HG02938 (cell line): ENCODE results near the gene GPRC5C.
"Not testable (repeated sequence)": the region's sequence is repeated elsewhere in the genome, so short reads cannot be mapped to it uniquely, and the experiment has no call there.

Source experiments
- ATAC-seq: cut with Tn5 transposase; IDR thresholded peaks from one replicate; pipeline ENCODE4 v1.9.1; 2021; ENCODE audit warnings: mild to moderate bottlenecking, moderate library complexity; ENCODE audit not compliant: unreplicated experiment

The GPRC5C gene

GRCh38 chr17:74467221-74467951, 35.5 kb downstream of the GPRC5C start:
- ATAC-seq = peak; percentile 66

GRCh38 chr17:74471341-74471740, 39.5 kb downstream of the GPRC5C start:
- ATAC-seq = no peak

GRCh38 chr17:74472890-74473289, 41.0 kb downstream of the GPRC5C start:
- no peak for ATAC-seq

- ATAC-seq = no peak
Observed at GRCh38 chr17:74473294-74473693, 41.4 kb downstream of the GPRC5C start.

- no peak for ATAC-seq
Observed at GRCh38 chr17:74474043-74474792, 42.3 kb downstream of the GPRC5C start.

GRCh38 chr17:74475189-74475588, 43.3 kb downstream of the GPRC5C start:
- no peak for ATAC-seq

GRCh38 chr17:74477411-74477810, 45.5 kb downstream of the GPRC5C start:
- no peak for ATAC-seq

GRCh38 chr17:74478420-74479100, 46.7 kb downstream of the GPRC5C start:
- ATAC-seq = no peak

- no peak for ATAC-seq
Observed at GRCh38 chr17:74480290-74480689, 48.4 kb downstream of the GPRC5C start.

- no peak for ATAC-seq
Observed at GRCh38 chr17:74481621-74482020, 49.7 kb downstream of the GPRC5C start.

- no peak for ATAC-seq
Observed at GRCh38 chr17:74484066-74484465, 52.2 kb downstream of the GPRC5C start.

GRCh38 chr17:74485022-74485743, 53.3 kb downstream of the GPRC5C start:
- ATAC-seq = no peak

GRCh38 chr17:74485841-74486240, 54.0 kb downstream of the GPRC5C start:
- no peak for ATAC-seq

- ATAC-seq = not testable (repeated sequence)
Observed at GRCh38 chr17:74488276-74488675, 56.4 kb downstream of the GPRC5C start.

- ATAC-seq = no peak
Observed at GRCh38 chr17:74490716-74491115, 58.8 kb downstream of the GPRC5C start.

- no peak for ATAC-seq
Observed at GRCh38 chr17:74491626-74492025, 59.7 kb downstream of the GPRC5C start.

GRCh38 chr17:74493331-74493833, 61.5 kb downstream of the GPRC5C start:
- ATAC-seq = no peak
